Measurements from ENCODE around the gene EXTL2.
"Not testable (repeated sequence)": the region's sequence is repeated elsewhere in the genome, so short reads cannot be mapped to it uniquely, and the experiment has no call there.

- TF ChIP-seq, protein P1, sequence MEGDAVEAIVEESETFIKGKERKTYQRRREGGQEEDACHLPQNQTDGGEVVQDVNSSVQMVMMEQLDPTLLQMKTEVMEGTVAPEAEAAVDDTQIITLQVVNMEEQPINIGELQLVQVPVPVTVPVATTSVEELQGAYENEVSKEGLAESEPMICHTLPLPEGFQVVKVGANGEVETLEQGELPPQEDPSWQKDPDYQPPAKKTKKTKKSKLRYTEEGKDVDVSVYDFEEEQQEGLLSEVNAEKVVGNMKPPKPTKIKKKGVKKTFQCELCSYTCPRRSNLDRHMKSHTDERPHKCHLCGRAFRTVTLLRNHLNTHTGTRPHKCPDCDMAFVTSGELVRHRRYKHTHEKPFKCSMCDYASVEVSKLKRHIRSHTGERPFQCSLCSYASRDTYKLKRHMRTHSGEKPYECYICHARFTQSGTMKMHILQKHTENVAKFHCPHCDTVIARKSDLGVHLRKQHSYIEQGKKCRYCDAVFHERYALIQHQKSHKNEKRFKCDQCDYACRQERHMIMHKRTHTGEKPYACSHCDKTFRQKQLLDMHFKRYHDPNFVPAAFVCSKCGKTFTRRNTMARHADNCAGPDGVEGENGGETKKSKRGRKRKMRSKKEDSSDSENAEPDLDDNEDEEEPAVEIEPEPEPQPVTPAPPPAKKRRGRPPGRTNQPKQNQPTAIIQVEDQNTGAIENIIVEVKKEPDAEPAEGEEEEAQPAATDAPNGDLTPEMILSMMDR (IDR thresholded peaks at IDR 0.05): not testable (repeated sequence)
- not testable (repeated sequence) for TF ChIP-seq POLR2A (IDR thresholded peaks at IDR 0.05)
Observed at GRCh38 chr1:100843160-100843559, 51.5 kb downstream of the EXTL2 start.

Measured in Peyer's patch (tissue), 4 donors.